Chondrocyte (in vitro differentiated cells): ENCODE measurements around the gene DPM1. TPM values are rescaled to one million over a fixed set of nuclear protein-coding genes. Genes with fewer than 3 reads are reported as not detected.

ENCODE experiments used
- DNase-seq: peaks from one replicate; pipeline ENCODE4 v3.0.0; 2021; ENCODE audit warnings: mixed read lengths, low spot score
- H3K27ac Mint-ChIP-seq: one replicate; pipeline ENCODE4 v1.8.0; 2021; ENCODE audit warnings: mild to moderate bottlenecking, moderate library complexity, mixed read lengths; ENCODE audit not compliant: unreplicated experiment
- H3K27me3 Mint-ChIP-seq: 2 replicates; pipeline ENCODE4 v1.8.0; 2021; ENCODE audit warnings: low read depth, mixed read lengths
- H3K36me3 Mint-ChIP-seq: 2 replicates; pipeline ENCODE4 v1.8.0; 2021; ENCODE audit warnings: low read depth, mixed read lengths
- H3K4me1 Mint-ChIP-seq: 2 replicates; pipeline ENCODE4 v1.8.0; 2021; ENCODE audit warnings: low read depth, mild to moderate bottlenecking, mixed read lengths
- H3K4me3 Mint-ChIP-seq: one replicate; pipeline ENCODE4 v1.8.0; 2021; ENCODE audit warnings: mild to moderate bottlenecking, moderate library complexity, mixed read lengths; ENCODE audit not compliant: unreplicated experiment
- H3K9me3 Mint-ChIP-seq: 2 replicates; pipeline ENCODE4 v1.8.0; 2021; ENCODE audit warnings: low read depth, mixed read lengths
- total RNA-seq: library from RNA; stranded (reverse); gene quantifications from 3 replicates; pipeline ENCODE4 v1.2.1, GENCODE V29; 2021
- TF ChIP-seq, protein P1 (sequence below): fragments of 200-600 bp; sonication (generic); IDR thresholded peaks from 2 replicates; pipeline ENCODE4 v1.5.0; 2021; ENCODE audit warnings: antibody characterized with exemption, mild to moderate bottlenecking, moderate library complexity

The DPM1 gene
- total RNA-seq, 1 donor from 2014 or later, result 40.5 TPM

DNA sequence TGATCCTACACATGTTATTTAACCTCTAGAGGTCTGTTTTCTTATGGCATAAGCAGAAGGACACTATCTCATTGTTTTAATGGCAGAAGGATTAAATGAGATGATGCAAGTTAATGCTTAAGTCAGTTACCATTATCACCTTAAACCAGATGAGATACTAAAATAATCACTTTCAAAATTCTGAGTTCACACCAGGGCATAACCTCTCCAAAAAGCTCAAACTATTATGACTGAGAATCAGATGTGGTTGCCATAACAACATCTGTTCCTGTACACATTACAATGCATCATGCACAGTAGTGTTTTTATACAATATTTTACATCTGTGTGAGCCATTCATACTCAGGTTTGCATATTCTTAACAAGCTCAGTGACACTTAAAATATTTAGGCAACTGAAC, 37.3 kb downstream of the DPM1 start:
- no peak for DNase-seq
- H3K9me3 Mint-ChIP-seq, result no peaks in the 10 kb centered on the region
- peak overlapping the region; percentile 66 for H3K27ac Mint-ChIP-seq
- H3K36me3 Mint-ChIP-seq, result no peaks in the 10 kb centered on the region
- no peak overlapping the region for H3K4me3 Mint-ChIP-seq
- H3K27me3 Mint-ChIP-seq, result no peaks in the 10 kb centered on the region
- H3K4me1 Mint-ChIP-seq, result peaks cover 67% of the 10 kb centered on the region
- TF ChIP-seq, protein P1, sequence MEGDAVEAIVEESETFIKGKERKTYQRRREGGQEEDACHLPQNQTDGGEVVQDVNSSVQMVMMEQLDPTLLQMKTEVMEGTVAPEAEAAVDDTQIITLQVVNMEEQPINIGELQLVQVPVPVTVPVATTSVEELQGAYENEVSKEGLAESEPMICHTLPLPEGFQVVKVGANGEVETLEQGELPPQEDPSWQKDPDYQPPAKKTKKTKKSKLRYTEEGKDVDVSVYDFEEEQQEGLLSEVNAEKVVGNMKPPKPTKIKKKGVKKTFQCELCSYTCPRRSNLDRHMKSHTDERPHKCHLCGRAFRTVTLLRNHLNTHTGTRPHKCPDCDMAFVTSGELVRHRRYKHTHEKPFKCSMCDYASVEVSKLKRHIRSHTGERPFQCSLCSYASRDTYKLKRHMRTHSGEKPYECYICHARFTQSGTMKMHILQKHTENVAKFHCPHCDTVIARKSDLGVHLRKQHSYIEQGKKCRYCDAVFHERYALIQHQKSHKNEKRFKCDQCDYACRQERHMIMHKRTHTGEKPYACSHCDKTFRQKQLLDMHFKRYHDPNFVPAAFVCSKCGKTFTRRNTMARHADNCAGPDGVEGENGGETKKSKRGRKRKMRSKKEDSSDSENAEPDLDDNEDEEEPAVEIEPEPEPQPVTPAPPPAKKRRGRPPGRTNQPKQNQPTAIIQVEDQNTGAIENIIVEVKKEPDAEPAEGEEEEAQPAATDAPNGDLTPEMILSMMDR, result no peak

DNA sequence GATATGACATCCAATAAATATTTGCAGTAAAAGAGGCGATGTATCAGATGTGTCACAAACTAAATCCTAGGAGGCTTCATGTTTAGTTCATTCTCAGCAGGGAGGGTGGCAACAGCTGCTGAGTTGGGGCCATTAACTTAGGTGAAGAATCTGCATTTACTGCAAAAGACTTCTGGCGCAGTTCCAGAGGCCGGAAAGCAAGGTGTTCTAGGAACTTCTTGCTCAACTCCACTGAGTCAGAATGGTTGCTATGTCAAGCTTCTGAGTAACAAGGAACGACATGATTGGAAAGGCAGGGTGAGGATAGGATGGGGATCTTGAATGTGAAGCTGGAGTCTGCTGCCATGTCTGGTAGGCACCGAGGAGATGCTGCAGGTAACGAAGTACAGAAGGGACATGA, 38.8 kb downstream of the DPM1 start:
- no peak for DNase-seq
- Mint-ChIP-seq H3K27ac (peak overlapping the region; percentile 32), H3K4me3 (no peak overlapping the region), H3K27me3 (no peaks in the 10 kb centered on the region), H3K36me3 (no peaks in the 10 kb centered on the region), H3K9me3 (no peaks in the 10 kb centered on the region), H3K4me1 (peaks cover 65% of the 10 kb centered on the region)
- TF ChIP-seq, protein P1, result no peak

DNA sequence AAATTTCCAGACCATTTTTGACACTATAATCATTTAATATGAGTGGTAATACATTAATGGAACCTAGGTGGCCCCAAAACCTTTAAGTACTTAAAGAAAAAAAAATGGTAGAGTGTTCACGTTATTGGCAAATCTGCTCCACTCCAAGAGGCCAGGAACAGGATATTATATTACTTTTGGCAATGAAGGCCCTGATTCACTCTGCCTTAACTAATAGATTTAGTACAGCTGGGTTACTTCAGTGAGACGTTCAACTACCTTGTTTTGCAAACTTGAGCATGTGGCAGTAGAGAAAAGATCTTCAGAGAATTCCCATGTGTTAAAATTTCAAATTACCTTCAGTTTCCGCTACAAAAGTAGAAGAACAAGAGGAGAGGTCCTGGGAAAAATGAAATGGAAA, 39.9 kb downstream of the DPM1 start:
- Mint-ChIP-seq H3K36me3 (no peaks in the 10 kb centered on the region), H3K4me3 (no peak overlapping the region), H3K4me1 (peaks cover 69% of the 10 kb centered on the region), H3K9me3 (no peaks in the 10 kb centered on the region), H3K27me3 (no peaks in the 10 kb centered on the region), H3K27ac (peak overlapping the region; percentile 75)
- TF ChIP-seq, protein P1, result no peak
- DNase-seq, result no peak

DNA sequence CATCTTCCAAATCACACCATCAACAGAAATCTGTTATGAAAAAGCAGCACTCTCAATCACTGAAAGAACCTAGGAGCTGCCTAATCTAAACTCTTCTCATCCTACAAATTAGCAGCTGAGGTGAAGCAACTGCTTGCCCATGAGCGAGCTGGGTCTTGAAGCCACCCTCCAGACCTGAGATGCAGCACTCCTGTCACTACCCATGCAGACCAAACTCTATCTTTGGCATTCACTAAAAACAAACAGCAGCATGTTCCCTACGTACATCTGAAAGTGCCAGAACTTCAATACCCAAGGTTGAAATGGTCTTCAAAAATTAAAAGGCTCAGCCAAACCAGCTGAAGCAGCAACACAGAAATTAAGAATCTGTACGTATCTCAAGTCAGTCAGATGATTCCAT, 41.4 kb downstream of the DPM1 start:
- peak overlapping the region; percentile 61 for H3K27ac Mint-ChIP-seq

DNA sequence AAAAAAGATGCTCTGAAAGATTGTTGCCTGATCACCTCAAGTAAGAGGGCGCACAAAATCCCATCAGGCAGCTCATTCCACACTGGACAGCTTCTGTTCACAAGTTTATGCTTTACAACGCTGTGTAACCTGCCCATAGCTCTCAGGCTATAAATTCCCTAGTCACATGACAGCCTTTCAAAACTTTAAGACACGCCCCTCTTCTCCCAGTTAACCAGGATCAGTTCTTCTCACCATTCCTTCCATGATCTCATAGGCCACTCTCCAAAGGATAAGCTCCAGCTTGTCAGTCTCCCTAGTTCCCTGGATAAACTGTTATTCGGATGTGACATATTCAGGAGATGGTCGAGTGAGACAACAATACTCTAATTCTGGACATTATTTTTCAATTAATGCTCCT, 42.1 kb downstream of the DPM1 start:
- H3K27ac Mint-ChIP-seq, result peak overlapping the region; percentile 65
- TF ChIP-seq, protein P1, result no peak
- H3K9me3 Mint-ChIP-seq, result no peaks in the 10 kb centered on the region
- H3K4me3 Mint-ChIP-seq, result no peak overlapping the region
- DNase-seq, result no peak
- H3K4me1 Mint-ChIP-seq, result peaks cover 73% of the 10 kb centered on the region
- no peaks in the 10 kb centered on the region for H3K27me3 Mint-ChIP-seq
- no peaks in the 10 kb centered on the region for H3K36me3 Mint-ChIP-seq

More for the DNA sequence above, 41.4 kb downstream of the DPM1 start:
- no peak for DNase-seq
- peaks cover 73% of the 10 kb centered on the region for H3K4me1 Mint-ChIP-seq
- no peak overlapping the region for H3K4me3 Mint-ChIP-seq
- no peaks in the 10 kb centered on the region for H3K27me3 Mint-ChIP-seq
- TF ChIP-seq, protein P1, result no peak
- H3K9me3 Mint-ChIP-seq, result no peaks in the 10 kb centered on the region
- H3K36me3 Mint-ChIP-seq, result no peaks in the 10 kb centered on the region
